Osteocyte (in vitro differentiated cells): ENCODE measurements around the gene PRIMPOL. TPM values are rescaled to one million over a fixed set of nuclear protein-coding genes. Genes with fewer than 3 reads are reported as not detected.

Source experiments
- DNase-seq: peaks from one replicate; pipeline ENCODE4 v3.0.0; 2021; ENCODE audit warnings: mixed read lengths; ENCODE audit not compliant: unreplicated experiment; ENCODE audit errors: extremely low spot score
- H3K27ac Mint-ChIP-seq: one replicate; pipeline ENCODE4 v1.8.0; 2021; ENCODE audit warnings: mild to moderate bottlenecking, mixed read lengths; ENCODE audit not compliant: unreplicated experiment
- H3K27me3 Mint-ChIP-seq: one replicate; pipeline ENCODE4 v1.8.0; 2021; ENCODE audit warnings: mixed read lengths; ENCODE audit not compliant: unreplicated experiment
- H3K36me3 Mint-ChIP-seq: one replicate; pipeline ENCODE4 v1.8.0; 2021; ENCODE audit warnings: mixed read lengths; ENCODE audit not compliant: unreplicated experiment
- H3K4me1 Mint-ChIP-seq: one replicate; pipeline ENCODE4 v1.8.0; 2021; ENCODE audit warnings: mixed read lengths; ENCODE audit not compliant: unreplicated experiment
- H3K4me3 Mint-ChIP-seq: one replicate; pipeline ENCODE4 v1.8.0; 2021; ENCODE audit warnings: mild to moderate bottlenecking, moderate library complexity, mixed read lengths; ENCODE audit not compliant: unreplicated experiment
- H3K9me3 Mint-ChIP-seq: one replicate; pipeline ENCODE4 v1.8.0; 2021; ENCODE audit warnings: mixed read lengths; ENCODE audit not compliant: unreplicated experiment
- total RNA-seq: library from RNA; stranded (reverse); gene quantifications from 2 replicates; pipeline ENCODE4 v1.2.1, GENCODE V29; 2021
- TF ChIP-seq, protein P1 (sequence below): fragments of 200-600 bp; sonication (generic); IDR thresholded peaks from 2 replicates; pipeline ENCODE4 v1.5.0; 2021; ENCODE audit warnings: antibody characterized with exemption, mild to moderate bottlenecking, moderate library complexity

The PRIMPOL gene
- total RNA-seq, 1 donor from 2014 or later = 17.5 TPM

DNA sequence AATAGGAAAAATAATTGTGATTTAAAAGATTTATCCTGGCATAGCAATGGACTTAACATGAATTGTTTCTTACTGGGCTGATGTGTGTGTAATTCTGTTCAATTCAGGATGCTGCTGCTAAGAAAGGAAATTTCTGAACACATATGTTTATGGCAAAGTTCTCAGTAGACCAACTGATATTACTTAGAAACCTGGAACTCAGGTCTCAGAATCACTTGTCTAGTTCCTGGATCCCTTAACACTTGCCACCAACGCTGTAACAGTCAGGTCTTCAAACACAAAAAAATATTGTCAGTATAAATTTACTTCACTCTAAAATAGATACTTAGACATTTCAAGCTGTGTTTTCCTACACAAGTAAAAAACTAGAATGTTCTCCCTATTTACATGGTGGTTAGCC, 5.8 kb upstream of the PRIMPOL start:
- H3K4me1 Mint-ChIP-seq = peaks cover 56% of the 10 kb centered on the region
- TF ChIP-seq, protein P1, sequence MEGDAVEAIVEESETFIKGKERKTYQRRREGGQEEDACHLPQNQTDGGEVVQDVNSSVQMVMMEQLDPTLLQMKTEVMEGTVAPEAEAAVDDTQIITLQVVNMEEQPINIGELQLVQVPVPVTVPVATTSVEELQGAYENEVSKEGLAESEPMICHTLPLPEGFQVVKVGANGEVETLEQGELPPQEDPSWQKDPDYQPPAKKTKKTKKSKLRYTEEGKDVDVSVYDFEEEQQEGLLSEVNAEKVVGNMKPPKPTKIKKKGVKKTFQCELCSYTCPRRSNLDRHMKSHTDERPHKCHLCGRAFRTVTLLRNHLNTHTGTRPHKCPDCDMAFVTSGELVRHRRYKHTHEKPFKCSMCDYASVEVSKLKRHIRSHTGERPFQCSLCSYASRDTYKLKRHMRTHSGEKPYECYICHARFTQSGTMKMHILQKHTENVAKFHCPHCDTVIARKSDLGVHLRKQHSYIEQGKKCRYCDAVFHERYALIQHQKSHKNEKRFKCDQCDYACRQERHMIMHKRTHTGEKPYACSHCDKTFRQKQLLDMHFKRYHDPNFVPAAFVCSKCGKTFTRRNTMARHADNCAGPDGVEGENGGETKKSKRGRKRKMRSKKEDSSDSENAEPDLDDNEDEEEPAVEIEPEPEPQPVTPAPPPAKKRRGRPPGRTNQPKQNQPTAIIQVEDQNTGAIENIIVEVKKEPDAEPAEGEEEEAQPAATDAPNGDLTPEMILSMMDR = no peak
- H3K27me3 Mint-ChIP-seq = no peaks in the 10 kb centered on the region
- no peaks in the 10 kb centered on the region for H3K9me3 Mint-ChIP-seq
- DNase-seq = no peak
- peak overlapping the region; percentile 52 for H3K27ac Mint-ChIP-seq
- H3K36me3 Mint-ChIP-seq = peaks cover 9% of the 10 kb centered on the region
- no peak overlapping the region for H3K4me3 Mint-ChIP-seq

DNA sequence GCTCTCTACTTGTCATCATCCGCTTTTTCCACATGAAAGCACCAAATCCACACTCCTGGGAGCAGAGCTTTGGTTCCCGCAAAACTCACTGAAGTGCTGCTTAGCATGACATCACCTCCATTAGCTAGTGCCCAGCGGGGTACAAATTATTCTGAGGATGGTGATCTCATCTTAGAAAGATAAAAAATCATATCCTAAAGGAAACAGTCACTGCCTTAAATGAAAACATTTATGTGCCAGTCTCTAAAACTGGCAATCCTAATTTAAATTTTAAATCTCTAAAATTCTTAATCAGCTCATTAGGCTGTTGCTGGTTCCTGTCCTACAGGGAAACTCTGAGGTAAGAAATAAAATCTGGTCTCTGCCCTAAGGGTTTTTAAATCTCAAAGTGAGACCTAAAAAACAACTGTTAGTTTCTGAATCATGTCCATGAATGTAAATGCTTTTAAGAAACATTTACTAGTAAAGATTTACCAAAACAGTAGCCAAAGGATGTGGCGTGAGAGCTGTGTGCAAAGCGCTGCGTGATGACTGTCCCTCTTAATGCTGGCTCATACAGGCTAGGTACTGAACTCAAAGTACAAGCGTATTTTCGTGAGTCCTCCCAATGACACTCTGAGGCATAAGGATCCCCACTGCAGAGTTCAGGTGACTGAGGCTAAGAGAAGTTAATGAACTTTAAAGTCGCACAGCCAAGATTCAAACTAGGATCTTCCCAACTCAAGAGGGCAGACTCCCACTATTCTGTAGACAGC, 4.8 kb upstream of the PRIMPOL start:
- H3K27me3 Mint-ChIP-seq = no peaks in the 10 kb centered on the region
- peaks cover 56% of the 10 kb centered on the region for H3K4me1 Mint-ChIP-seq
- H3K4me3 Mint-ChIP-seq = no peak overlapping the region
- H3K9me3 Mint-ChIP-seq = no peaks in the 10 kb centered on the region
- H3K27ac Mint-ChIP-seq = peak overlapping the region; percentile 68
- H3K36me3 Mint-ChIP-seq = peaks cover 9% of the 10 kb centered on the region
- no peak for DNase-seq
- TF ChIP-seq, protein P1 = no peak

DNA sequence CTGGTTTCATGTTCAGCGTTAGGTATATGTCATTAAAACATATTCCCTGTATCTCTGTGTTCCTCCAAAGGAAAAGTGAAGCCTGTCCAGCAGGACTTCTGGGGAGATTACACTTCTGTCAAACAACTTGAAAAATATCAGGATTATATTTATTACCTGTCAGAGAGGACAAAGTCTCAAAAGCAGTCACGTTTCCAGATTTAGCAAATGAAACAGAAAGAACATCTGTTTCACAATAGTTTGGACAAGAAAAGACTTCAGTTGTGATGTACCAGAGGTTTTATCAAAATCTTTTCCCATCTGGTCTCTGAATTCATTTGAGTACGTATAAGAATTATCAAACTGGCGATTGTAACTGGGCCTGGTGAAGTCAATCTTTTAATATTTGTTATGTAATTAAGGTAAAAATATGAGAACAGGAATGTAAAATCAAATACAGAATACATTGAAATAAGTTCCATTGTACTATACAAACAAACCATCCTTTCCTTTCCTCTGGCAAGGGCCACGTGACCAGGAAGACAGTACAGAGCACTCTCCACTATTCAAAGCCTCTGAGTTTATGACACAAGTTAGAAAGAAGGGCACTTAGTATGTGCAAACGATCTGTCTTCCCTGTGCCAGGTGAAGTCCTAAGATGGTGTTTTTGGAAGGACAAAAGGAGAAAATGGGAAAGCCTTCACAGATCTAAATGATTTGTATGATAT, 3.5 kb upstream of the PRIMPOL start:
- Mint-ChIP-seq H3K27me3 (no peaks in the 10 kb centered on the region), H3K4me1 (peaks cover 66% of the 10 kb centered on the region), H3K36me3 (peaks cover 9% of the 10 kb centered on the region), H3K9me3 (no peaks in the 10 kb centered on the region), H3K4me3 (no peak overlapping the region), H3K27ac (no peak overlapping the region)
- TF ChIP-seq, protein P1 = no peak
- DNase-seq = no peak

DNA sequence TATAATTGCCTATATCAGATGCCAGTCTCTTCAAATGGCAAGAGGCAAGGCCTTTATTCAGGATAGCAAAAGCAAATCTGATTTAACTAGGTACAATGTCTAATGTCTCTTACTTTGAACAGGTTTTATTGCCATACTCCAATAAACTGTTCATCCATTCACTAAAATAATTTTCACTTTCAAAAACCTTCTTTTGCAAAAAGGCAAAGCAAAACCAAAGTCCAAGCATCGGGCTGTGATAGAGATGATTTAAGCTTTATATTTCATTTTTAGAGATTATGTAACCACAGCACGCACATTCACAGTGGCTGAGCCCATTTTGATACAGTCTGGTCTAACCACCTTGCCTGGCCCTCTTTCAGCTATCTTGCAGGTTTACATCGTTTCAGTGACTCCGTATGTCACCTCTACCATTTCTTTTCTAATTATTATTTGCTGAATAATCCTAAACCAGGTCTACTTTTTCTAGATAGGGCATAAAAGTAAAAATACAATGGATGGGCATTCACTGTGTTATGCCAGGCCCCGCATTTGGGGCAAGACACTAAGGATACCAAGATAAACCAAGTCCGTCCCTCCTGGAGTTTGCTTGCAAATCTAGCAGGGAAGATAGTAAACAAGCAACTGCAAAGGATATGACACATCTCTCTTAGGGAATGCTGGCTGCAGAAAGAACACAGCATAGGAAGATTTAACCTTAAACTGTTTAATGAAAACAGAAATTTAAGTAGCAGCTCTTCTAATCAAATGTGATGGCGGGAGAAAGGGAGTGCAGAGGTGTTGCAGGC, 2.1 kb upstream of the PRIMPOL start:
- H3K27ac Mint-ChIP-seq = peak overlapping the region; percentile 89
- no peaks in the 10 kb centered on the region for H3K9me3 Mint-ChIP-seq
- TF ChIP-seq, protein P1 = no peak
- H3K4me1 Mint-ChIP-seq = peaks cover 68% of the 10 kb centered on the region
- H3K27me3 Mint-ChIP-seq = no peaks in the 10 kb centered on the region
- H3K4me3 Mint-ChIP-seq = peak overlapping the region; percentile 86
- no peak for DNase-seq
- peaks cover 3% of the 10 kb centered on the region for H3K36me3 Mint-ChIP-seq

DNA sequence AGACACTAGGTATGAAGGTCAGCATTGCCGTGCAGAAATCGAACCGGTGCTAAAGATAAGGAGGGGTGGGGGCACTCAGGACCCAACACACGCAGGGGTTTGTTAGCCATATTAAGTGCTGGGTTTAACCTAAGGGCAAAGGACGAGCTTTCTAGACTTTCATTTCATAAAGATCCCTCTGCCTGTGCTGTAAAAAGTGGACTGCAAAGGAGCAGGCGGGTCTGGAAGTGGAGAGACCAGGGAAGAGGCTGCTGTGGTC, 1.6 kb upstream of the PRIMPOL start:
- peaks cover 2% of the 10 kb centered on the region for H3K36me3 Mint-ChIP-seq
- TF ChIP-seq, protein P1 = no peak
- DNase-seq = no peak
- H3K4me1 Mint-ChIP-seq = peaks cover 68% of the 10 kb centered on the region
- peak overlapping the region; percentile 86 for H3K4me3 Mint-ChIP-seq
- no peaks in the 10 kb centered on the region for H3K9me3 Mint-ChIP-seq
- no peaks in the 10 kb centered on the region for H3K27me3 Mint-ChIP-seq
- peak overlapping the region; percentile 89 for H3K27ac Mint-ChIP-seq
